ENCODE data around the gene DNM3.

DNA sequence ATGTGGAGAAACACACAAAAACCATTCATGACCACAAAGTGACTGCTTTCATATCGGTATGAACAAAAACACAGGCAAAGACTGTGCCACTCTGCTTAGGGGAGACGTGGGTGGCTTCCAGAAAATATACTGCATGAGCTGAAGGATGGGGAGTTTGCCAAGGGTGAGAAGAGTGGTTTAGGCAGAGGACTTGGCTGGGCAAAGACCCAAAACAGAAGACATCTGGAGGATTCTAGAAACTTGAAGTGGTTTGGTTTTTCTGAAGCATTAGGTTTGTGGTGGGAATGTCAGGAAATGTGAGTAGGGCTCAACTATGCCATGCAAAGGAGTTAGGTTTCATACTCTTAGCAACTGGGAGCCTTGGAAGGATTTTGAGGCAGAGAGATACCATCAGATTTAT lies 26.6 kb upstream of the DNM3 start:
- TF ChIP-seq ZNF184 (tag by site-specific recombination; IDR thresholded peaks at IDR 0.05): no peak
- no peak for TF ChIP-seq ZNF324 (tag by site-specific recombination; IDR thresholded peaks at IDR 0.05)
- no peak for TF ChIP-seq ZNF600 (tag by site-specific recombination; IDR thresholded peaks at IDR 0.05)
- TF ChIP-seq, protein P1, sequence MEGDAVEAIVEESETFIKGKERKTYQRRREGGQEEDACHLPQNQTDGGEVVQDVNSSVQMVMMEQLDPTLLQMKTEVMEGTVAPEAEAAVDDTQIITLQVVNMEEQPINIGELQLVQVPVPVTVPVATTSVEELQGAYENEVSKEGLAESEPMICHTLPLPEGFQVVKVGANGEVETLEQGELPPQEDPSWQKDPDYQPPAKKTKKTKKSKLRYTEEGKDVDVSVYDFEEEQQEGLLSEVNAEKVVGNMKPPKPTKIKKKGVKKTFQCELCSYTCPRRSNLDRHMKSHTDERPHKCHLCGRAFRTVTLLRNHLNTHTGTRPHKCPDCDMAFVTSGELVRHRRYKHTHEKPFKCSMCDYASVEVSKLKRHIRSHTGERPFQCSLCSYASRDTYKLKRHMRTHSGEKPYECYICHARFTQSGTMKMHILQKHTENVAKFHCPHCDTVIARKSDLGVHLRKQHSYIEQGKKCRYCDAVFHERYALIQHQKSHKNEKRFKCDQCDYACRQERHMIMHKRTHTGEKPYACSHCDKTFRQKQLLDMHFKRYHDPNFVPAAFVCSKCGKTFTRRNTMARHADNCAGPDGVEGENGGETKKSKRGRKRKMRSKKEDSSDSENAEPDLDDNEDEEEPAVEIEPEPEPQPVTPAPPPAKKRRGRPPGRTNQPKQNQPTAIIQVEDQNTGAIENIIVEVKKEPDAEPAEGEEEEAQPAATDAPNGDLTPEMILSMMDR (tag by site-specific recombination; IDR thresholded peaks at IDR 0.05): no peak
- TF ChIP-seq ZNF514 (tag by site-specific recombination; IDR thresholded peaks at IDR 0.05): no peak
- no peak for TF ChIP-seq ZFP3 (tag by site-specific recombination; IDR thresholded peaks at IDR 0.05; ENCODE audit: low read depth)
- no peak for TF ChIP-seq ZNF239 (tag by site-specific recombination; IDR thresholded peaks at IDR 0.05)
- TF ChIP-seq, protein P2, sequence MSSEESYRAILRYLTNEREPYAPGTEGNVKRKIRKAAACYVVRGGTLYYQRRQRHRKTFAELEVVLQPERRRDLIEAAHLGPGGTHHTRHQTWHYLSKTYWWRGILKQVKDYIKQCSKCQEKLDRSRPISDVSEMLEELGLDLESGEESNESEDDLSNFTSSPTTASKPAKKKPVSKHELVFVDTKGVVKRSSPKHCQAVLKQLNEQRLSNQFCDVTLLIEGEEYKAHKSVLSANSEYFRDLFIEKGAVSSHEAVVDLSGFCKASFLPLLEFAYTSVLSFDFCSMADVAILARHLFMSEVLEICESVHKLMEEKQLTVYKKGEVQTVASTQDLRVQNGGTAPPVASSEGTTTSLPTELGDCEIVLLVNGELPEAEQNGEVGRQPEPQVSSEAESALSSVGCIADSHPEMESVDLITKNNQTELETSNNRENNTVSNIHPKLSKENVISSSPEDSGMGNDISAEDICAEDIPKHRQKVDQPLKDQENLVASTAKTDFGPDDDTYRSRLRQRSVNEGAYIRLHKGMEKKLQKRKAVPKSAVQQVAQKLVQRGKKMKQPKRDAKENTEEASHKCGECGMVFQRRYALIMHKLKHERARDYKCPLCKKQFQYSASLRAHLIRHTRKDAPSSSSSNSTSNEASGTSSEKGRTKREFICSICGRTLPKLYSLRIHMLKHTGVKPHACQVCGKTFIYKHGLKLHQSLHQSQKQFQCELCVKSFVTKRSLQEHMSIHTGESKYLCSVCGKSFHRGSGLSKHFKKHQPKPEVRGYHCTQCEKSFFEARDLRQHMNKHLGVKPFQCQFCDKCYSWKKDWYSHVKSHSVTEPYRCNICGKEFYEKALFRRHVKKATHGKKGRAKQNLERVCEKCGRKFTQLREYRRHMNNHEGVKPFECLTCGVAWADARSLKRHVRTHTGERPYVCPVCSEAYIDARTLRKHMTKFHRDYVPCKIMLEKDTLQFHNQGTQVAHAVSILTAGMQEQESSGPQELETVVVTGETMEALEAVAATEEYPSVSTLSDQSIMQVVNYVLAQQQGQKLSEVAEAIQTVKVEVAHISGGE (tag by site-specific recombination; conservative IDR thresholded peaks at IDR 0.05; ENCODE audit: low read depth): no peak
- no peak for TF ChIP-seq ZNF221 (tag by site-specific recombination; IDR thresholded peaks at IDR 0.05; ENCODE audit: borderline replicate concordance)
- no peak for TF ChIP-seq ZNF558 (tag by site-specific recombination; IDR thresholded peaks at IDR 0.05)
- no peak for TF ChIP-seq ZNF155 (tag by site-specific recombination; IDR thresholded peaks at IDR 0.05)
- TF ChIP-seq, protein P3, sequence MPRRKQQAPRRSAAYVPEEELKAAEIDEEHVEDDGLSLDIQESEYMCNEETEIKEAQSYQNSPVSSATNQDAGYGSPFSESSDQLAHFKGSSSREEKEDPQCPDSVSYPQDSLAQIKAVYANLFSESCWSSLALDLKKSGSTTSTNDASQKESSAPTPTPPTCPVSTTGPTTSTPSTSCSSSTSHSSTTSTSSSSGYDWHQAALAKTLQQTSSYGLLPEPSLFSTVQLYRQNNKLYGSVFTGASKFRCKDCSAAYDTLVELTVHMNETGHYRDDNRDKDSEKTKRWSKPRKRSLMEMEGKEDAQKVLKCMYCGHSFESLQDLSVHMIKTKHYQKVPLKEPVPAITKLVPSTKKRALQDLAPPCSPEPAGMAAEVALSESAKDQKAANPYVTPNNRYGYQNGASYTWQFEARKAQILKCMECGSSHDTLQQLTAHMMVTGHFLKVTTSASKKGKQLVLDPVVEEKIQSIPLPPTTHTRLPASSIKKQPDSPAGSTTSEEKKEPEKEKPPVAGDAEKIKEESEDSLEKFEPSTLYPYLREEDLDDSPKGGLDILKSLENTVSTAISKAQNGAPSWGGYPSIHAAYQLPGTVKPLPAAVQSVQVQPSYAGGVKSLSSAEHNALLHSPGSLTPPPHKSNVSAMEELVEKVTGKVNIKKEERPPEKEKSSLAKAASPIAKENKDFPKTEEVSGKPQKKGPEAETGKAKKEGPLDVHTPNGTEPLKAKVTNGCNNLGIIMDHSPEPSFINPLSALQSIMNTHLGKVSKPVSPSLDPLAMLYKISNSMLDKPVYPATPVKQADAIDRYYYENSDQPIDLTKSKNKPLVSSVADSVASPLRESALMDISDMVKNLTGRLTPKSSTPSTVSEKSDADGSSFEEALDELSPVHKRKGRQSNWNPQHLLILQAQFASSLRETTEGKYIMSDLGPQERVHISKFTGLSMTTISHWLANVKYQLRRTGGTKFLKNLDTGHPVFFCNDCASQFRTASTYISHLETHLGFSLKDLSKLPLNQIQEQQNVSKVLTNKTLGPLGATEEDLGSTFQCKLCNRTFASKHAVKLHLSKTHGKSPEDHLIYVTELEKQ (tag by site-specific recombination; IDR thresholded peaks at IDR 0.05; ENCODE audit: borderline replicate concordance): no peak
- TF ChIP-seq ZNF404 (tag by site-specific recombination; IDR thresholded peaks at IDR 0.05): no peak
